HepG2 (cell line): ENCODE results near the gene TGM1. TPM values are rescaled to one million over a fixed set of nuclear protein-coding genes. Genes with fewer than 3 reads are reported as not detected.
A peak's percentile ranks its signal among the peaks of the same experiment; 100 is the strongest.

Experiments used
- ATAD3A ChIP-seq: sonication (generic); formaldehyde crosslinking; IDR thresholded peaks from 2 replicates; pipeline ENCODE4 v1.4.0; 2020; ENCODE audit warnings: missing genetic modification reagents
- IKZF1 ChIP-seq: fragments of 450-650 bp; IDR thresholded peaks from 2 replicates; pipeline ENCODE4 v1.7.1; 2016
- MXI1 ChIP-seq: IDR thresholded peaks from 3 replicates; pipeline ENCODE4 v1.6.1; 2012; ENCODE audit warnings: low read depth, low read length, inconsistent platforms, borderline replicate concordance
- WIZ ChIP-seq: sonication (generic); formaldehyde crosslinking; IDR thresholded peaks from 2 replicates; pipeline ENCODE4 v1.5.1; 2020; ENCODE audit warnings: mild to moderate bottlenecking, missing genetic modification reagents
- ZFAT ChIP-seq: sonication (generic); formaldehyde crosslinking; conservative IDR thresholded peaks from 2 replicates; pipeline ENCODE4 v1.8.1; 2023; ENCODE audit warnings: missing genetic modification reagents, inconsistent platforms
- ZNF44 ChIP-seq: sonication (generic); formaldehyde crosslinking; IDR thresholded peaks from 2 replicates; pipeline ENCODE4 v1.5.1; 2020; ENCODE audit warnings: mild to moderate bottlenecking, missing genetic modification reagents
- ZNF503 ChIP-seq: sonication (generic); formaldehyde crosslinking; IDR thresholded peaks from 2 replicates; pipeline ENCODE4 v1.4.0; 2020; ENCODE audit warnings: missing genetic modification reagents
- ZNF772 ChIP-seq: sonication (generic); formaldehyde crosslinking; IDR thresholded peaks from 2 replicates; pipeline ENCODE4 v1.5.0; 2020; ENCODE audit warnings: mild to moderate bottlenecking, missing genetic modification reagents
- ZNF780A ChIP-seq: sonication (generic); formaldehyde crosslinking; IDR thresholded peaks from 2 replicates; pipeline ENCODE4 v1.8.0; 2022; ENCODE audit warnings: mild to moderate bottlenecking, missing genetic modification reagents, moderate library complexity
- polyA plus RNA-seq, 8 experiments: library from polyadenylated mRNA; depleted of rRNA in 3 of 8; stranded (reverse) in 7 of 8; unstranded in 1 of 8; fragments of >200 nt; fragmentation: Illumina TruSeq in 4 of 8; extraction: Trizol in 4 of 8; gene quantifications; 2 replicates each; pipeline versions ENCODE4 v1.2.1 to v1.2.3, GENCODE V29; 2011 to 2016; ENCODE audit warnings: low read depth in 4 of 8, missing spikeins in 1 of 8, mixed read lengths in 1 of 8; ENCODE audit not compliant: insufficient read depth in 1 of 8
- total RNA-seq, 5 experiments: library from RNA; depleted of rRNA; stranded (reverse); fragments of >200 nt; fragmentation: Illumina TruSeq; extraction: Trizol; gene quantifications; 2 replicates each; pipeline ENCODE4 v1.2.3, GENCODE V29; 2016; ENCODE audit warnings: low read depth in 1 of 5
- TF ChIP-seq, protein P1 (sequence below): sonication (generic); formaldehyde crosslinking; IDR thresholded peaks from 2 replicates; pipeline ENCODE4 v1.5.1; 2020; ENCODE audit warnings: mild to moderate bottlenecking, missing genetic modification reagents, borderline replicate concordance
- TF ChIP-seq, protein P2 (sequence below): sonication (generic); formaldehyde crosslinking; IDR thresholded peaks from 2 replicates; pipeline ENCODE4 v1.4.0; 2020; ENCODE audit warnings: missing genetic modification reagents

The TGM1 gene
- total and polyA plus RNA-seq, 2 of the 13 experiments (the other 11 are each of a cell fraction or from before 2014, with no cell fraction given) = 3.2 to 10.6 TPM

DNA sequence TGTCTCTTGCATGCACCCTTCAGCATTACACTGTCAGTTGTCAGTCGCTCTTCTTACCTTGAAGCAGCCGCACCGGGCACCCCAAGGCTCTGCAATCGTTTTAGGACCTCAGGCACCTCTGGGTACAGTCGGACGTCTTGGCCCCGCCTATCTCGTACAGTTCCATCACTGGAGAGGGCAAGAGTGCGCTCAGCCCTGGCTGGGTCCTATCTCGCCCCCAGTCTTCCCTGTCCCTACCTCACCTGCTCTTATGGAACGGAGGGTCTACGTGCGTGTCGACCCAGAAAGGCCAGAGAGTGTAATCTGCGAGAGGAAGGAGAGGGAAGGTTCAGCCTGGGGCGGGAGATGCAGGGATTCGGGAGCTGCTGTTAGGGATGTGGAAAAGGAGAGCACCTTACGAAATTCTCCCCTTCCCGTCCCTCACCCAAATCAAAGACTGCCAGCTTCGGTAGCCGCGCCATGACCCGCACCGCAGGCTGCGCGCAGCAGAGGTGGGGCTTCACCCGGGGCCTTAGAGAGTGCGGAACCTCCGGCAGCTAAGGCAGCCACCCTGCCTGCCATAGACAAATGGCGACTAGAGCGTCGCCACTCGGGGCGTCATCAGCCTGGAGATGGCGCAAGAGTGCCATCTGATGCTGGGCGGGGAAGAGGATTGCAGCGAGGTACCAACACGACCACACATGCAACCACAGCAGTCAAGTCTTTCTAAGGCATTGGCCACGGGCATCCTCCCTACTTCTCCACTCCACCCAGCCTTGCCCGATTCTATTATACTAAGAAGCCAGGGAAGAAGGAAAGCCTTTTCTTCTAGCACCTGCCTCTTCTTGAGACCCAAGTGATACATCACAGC, 47.3 kb downstream of the TGM1 start, which contains the start of gene MDP1 (continued):
- TF ChIP-seq ZFAT (CRISPR knock-in tag) = no peak
- TF ChIP-seq WIZ (CRISPR knock-in tag) = peak; percentile 83
- no peak for TF ChIP-seq ZNF44 (CRISPR knock-in tag)
- TF ChIP-seq, protein P1, sequence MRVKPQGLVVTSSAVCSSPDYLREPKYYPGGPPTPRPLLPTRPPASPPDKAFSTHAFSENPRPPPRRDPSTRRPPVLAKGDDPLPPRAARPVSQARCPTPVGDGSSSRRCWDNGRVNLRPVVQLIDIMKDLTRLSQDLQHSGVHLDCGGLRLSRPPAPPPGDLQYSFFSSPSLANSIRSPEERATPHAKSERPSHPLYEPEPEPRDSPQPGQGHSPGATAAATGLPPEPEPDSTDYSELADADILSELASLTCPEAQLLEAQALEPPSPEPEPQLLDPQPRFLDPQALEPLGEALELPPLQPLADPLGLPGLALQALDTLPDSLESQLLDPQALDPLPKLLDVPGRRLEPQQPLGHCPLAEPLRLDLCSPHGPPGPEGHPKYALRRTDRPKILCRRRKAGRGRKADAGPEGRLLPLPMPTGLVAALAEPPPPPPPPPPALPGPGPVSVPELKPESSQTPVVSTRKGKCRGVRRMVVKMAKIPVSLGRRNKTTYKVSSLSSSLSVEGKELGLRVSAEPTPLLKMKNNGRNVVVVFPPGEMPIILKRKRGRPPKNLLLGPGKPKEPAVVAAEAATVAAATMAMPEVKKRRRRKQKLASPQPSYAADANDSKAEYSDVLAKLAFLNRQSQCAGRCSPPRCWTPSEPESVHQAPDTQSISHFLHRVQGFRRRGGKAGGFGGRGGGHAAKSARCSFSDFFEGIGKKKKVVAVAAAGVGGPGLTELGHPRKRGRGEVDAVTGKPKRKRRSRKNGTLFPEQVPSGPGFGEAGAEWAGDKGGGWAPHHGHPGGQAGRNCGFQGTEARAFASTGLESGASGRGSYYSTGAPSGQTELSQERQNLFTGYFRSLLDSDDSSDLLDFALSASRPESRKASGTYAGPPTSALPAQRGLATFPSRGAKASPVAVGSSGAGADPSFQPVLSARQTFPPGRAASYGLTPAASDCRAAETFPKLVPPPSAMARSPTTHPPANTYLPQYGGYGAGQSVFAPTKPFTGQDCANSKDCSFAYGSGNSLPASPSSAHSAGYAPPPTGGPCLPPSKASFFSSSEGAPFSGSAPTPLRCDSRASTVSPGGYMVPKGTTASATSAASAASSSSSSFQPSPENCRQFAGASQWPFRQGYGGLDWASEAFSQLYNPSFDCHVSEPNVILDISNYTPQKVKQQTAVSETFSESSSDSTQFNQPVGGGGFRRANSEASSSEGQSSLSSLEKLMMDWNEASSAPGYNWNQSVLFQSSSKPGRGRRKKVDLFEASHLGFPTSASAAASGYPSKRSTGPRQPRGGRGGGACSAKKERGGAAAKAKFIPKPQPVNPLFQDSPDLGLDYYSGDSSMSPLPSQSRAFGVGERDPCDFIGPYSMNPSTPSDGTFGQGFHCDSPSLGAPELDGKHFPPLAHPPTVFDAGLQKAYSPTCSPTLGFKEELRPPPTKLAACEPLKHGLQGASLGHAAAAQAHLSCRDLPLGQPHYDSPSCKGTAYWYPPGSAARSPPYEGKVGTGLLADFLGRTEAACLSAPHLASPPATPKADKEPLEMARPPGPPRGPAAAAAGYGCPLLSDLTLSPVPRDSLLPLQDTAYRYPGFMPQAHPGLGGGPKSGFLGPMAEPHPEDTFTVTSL (CRISPR knock-in tag) = no peak
- peak; percentile 100 for TF ChIP-seq ZNF772 (CRISPR knock-in tag)
- peak; percentile 76 for TF ChIP-seq ZNF503 (CRISPR knock-in tag)
- peak; percentile 95; the same call in 1 of the 2 replicates for TF ChIP-seq ZNF780A
- TF ChIP-seq, protein P2, sequence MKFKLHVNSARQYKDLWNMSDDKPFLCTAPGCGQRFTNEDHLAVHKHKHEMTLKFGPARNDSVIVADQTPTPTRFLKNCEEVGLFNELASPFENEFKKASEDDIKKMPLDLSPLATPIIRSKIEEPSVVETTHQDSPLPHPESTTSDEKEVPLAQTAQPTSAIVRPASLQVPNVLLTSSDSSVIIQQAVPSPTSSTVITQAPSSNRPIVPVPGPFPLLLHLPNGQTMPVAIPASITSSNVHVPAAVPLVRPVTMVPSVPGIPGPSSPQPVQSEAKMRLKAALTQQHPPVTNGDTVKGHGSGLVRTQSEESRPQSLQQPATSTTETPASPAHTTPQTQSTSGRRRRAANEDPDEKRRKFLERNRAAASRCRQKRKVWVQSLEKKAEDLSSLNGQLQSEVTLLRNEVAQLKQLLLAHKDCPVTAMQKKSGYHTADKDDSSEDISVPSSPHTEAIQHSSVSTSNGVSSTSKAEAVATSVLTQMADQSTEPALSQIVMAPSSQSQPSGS (CRISPR knock-in tag) = peak; percentile 98
- TF ChIP-seq IKZF1 = no peak
- peak; percentile 94; the same call in 2 of the 3 replicates for TF ChIP-seq MXI1
- peak; percentile 73 for TF ChIP-seq ATAD3A (CRISPR knock-in tag)
